HuH-7.5 (cell line): Measurements from ENCODE around the gene NIT1.
A peak's percentile ranks its signal among the peaks of the same experiment; 100 is the strongest.

Source experiments
- DNase-seq: peaks from one replicate; pipeline ENCODE4 v3.0.0; 2011; ENCODE audit warnings: low spot score

The NIT1 gene

DNA sequence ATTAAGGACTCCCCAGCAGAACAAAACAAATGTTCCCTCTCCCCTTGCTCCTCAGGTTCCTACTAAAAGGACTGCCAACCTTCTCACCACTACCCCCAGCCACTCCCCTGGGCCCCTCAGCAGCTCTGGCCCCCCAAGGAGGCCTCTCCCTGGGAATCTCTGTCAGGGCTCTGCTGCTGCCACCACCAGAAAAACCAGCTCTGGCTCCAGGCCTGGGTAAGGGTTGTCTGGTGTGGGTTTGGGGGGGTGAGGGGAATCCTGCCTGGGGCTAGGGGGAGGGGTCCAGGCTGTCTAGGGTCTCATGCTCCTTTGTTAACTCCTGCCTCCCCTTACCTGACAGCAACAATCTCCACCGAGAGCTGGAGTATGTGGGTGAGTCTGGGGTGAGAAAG, 33.3 kb upstream of the NIT1 start:
- DNase-seq, result no peak

DNA sequence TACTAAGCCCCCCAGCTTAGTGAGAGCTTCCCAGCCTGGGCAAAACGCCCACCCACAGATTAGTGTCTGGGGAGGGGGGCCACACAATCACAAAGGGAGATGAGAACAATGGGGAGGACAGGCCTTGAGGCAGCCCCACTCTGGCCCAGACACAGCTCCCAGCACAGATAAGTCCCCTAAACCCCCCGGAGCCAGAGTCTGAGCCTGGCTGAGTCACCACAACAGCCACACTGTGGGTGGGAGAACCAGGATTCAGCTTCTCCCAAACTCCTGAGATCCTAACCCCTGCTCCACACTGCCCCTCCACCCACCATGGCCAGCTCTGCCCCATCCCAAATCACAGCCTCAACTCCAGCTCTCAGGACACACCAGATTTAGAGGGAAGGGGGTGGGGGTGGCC, 32.7 kb upstream of the NIT1 start:
- DNase-seq, result no peak

DNA sequence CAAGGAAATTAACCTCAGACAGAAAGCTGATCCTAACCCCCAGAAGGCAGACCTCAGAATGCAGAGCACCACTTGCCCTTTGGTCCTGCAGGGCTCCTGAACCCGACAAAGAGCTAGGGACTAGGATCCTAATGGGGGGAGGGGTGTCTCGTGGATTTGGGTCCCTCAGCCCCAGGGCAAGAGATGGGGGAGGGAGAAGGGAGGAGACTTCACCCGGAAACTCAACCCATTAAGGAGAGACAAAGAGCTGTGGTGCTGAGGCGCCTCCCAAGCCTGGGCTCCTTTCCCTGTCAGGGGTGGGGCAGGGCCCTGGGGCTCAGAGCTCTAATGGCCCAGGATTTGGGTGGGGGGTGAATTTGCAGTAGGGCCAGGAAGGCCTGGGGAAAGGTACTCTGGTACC, 31.4 kb upstream of the NIT1 start:
- no peak for DNase-seq

DNA sequence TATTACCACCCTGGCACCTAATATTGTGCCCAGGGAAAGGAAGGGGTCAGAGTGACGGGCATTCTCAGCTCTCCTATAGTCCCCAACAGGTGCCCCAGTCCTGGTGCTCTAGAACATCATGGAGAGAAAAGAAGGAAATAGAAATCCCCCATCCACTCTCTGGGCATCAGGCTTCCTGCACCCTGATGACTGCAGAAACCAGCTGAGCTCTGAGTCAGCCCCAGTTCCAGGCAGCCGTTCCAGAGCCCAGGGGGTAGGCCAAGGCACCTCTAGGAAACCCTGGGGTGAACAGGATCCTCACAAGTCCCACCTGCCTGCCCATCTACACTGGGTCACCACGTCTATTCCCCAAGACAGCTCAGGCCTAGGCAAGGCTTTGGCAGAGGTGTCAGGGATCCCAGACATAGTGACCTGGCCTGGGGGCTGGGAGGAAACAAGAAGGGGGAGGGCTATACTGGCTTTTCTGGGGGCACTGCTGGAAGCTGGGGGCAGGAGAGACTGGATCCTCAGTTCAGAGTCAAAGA, 29.3 kb upstream of the NIT1 start:
- DNase-seq, result no peak

DNA sequence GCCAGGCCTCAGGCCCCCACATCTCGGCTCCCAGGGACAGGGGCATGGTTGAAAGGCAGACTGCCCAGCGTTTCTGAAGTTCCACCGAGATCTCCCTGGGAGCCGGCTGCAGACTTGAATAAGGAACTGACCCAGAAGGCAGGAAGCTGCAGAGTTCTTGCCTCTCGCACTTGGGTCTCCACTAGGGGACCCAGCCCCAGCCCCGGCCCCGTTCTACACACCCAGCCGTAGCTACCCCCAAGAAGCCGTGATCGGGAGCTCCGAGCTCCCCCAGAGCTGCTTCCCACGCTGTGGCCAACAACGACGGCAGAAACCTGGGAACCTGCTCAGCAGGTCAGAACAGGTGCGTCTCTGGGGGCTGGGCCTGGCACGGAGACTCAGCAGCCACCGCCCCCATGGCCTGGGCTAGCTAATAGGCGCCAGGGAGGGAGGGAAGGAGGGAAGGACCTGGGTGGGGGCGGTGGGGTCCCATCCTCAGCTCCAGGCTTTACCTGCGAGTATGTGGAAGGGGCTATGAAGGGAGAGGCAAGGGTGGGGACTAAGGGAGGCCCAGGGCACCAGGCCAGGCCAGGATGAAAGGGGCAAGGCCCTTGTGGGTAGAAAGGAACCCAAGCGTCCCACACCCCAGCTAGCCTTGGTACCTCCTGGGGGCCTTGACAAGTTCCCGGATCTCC, 28.5 kb upstream of the NIT1 start, which contains the start of gene NECTIN4:
TSS of gene NECTIN4 (minus strand) at position 308 of the 674 bp plus-strand sequence. CDS start at position 46, 262 bp downstream.
- DNase-seq, result no peak

DNA sequence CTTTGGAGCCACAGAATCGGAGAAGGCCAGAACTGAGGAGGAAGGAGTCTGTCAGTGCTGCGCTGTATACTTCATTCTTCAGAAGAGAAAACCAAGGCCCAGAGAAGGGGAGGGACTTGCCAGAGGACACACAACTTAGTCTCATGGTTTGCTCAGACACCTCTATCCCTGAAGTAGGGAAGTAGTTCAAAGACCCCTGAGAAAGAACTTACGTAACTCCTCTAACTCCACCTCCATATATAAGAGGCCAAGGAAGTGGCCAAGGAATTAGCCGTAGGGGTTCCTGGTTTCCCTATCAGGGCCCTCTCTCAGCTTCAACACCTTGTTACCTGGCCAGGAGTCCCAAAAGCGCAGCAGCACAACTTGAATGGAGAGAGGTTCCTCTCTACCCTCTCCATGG, 28.0 kb upstream of the NIT1 start:
- no peak for DNase-seq

DNA sequence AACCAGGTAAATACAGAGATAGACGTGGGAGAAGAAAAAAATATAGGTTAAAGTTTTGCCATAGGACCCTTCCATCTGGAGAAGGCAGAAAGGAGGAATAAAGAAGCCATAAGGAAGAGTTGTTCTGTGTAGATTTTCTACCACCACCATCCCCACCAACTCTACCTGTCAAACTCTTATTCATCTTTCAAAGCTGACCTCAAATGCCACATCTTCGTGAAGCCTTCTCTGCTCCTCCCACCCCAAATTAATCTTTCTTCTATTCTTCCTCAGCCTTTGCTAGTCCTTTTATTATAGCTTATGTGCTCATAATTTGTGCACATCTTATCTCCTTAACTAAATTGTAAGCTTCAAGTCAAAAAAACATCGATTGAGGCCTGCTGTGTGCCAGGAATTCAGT, 27.3 kb upstream of the NIT1 start:
- no peak for DNase-seq

DNA sequence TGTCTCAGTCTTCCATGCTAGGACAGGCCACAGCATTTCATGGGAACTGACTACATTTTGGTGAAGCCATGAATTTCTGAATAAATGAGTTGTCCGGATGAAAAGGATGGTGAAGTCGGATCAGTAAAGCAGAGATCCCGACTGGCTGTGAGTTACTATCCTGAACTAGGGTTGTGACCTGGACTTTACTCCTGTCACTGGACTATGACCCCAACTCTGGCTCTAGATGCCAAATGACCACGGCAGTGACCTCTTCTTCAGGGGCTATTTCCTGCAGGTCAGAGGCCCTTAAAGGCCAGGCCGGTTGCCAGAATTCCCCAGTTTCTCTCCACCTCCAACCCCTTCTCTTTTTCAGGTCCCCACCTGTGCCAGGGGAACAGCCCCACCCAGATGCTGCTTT, 26.8 kb upstream of the NIT1 start:
- no peak for DNase-seq

DNA sequence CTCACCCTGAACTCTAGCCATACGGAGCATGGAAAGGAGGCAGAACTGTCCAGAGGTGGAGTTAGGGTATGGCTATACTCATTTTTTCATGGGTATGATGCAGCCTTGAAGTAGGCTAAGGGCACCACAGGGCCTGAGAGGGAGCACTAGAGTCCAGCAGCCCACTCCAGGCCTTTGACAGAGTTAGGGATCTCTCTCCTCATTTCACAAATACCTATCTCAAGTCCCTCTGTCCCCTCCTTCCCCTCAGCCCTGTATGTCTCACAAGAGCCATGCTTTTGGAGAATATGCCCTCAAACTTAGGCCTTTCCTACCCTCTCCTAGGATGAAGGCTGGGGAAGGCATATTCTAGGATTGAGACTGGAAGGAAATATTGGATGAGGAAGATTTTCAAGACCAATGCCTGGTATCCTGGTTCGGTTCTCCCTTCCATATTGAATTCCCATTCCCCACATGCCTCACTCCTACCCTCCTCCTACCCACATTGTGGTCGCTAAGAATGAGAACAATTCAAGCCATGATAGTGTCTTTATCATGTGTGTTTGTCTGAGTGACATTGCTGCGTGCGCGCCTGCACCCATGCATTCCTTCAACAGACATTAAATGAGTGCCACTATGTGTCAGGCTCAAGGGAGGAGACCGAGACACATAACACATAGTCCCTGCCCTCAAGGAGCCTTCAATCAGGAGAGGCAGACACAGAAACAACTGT, 26.0 kb upstream of the NIT1 start:
- no peak for DNase-seq

DNA sequence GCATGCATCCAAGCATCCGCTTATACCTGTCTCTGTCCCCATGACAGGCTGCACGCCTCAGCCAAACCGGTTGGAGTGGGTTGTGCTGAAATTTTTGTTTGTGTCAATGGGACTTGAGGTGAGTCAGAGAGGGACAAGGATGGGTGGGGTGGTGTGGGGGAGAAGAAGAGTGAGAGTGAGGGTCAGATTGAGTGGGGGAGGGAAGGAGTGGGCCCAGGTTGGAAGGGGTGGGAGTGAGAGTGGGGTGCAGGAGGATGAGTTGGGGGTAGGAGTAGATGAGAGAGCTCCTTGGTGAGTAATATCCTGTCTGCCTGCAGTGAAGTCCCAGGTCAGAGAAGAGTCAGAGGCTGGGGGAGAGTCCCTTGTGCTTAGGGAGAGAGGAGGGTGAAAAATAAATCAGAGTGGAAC, 25.3 kb upstream of the NIT1 start:
- no peak for DNase-seq

DNA sequence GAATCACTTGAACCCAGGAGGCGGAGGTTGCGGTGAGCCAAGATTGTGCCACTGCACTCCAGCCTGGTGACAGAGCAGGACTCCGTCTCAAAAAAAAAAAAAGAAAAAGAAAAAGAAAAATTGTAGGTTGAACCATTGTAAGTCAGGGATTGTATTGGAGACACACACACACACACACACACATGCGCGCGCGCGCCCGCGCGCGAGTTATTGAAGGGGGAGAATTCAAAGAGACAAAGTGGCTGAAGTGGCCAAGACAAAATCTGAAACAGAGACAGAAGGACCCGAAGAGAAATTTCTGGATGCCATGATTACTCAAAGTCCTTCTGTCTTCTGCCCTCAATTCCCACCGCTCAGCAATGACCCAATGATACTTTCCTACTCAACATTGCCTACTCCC, 23.4 kb upstream of the NIT1 start:
- DNase-seq, result no peak

DNA sequence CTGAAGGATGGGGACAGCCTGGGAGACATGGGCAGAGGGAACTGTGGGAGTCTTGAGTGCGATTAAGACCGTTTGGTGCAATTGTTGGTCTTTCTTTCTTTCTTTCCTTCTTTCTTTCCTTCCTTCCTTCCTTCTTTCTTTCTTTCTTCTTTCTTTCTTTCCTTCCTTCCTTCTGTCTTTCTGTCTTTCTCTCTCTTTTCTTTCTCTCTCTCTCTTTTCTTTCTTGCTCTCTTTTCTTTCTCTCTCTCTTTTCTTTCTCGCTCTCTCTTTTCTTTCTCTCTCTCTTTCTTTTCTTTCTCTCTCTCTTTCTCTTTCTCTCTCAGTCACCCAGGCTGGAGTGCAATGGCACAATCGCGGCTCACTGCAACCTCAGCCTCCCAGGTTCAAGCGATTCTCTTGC, 22.7 kb upstream of the NIT1 start:
- DNase-seq, result no peak

DNA sequence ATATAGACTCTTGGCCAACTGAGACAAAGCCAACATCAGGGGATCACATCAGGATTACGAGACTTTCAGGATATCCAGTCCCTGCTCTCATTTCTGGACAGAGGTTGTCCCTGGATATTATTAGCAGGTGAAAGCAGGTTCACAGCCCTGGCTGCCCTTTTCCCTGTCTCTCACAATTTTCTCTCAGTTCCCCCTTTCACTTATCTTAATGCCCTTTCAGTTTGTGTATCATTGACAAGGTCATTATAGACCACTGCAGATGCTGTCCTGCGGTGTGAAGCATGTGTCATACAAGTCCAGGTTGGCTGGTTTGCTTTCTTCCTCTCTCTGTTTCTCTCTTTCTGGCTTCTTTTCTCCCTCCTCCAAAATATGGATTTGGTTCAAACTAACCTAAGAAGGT, 21.9 kb upstream of the NIT1 start:
- DNase-seq, result no peak

DNA sequence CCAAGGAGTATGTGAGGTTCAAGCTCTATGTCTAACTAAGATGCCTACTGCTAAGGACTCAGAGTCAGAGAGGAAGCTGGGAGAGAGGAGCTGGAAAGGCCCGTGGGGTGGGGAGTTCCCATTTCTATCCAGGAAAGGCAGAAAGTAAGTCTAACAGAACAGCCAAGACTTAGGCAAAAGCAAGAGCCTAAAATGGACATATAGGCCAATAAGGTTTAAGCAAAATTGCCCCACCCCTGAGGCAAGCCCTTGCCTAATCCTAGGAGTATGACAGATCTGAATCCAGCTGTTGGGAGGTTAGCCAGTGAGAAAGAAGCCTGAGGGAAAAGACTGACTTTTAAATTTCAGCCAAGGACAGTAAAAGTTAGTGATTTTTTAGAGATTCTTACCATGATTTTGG, 21.4 kb upstream of the NIT1 start:
- DNase-seq, result no peak

DNA sequence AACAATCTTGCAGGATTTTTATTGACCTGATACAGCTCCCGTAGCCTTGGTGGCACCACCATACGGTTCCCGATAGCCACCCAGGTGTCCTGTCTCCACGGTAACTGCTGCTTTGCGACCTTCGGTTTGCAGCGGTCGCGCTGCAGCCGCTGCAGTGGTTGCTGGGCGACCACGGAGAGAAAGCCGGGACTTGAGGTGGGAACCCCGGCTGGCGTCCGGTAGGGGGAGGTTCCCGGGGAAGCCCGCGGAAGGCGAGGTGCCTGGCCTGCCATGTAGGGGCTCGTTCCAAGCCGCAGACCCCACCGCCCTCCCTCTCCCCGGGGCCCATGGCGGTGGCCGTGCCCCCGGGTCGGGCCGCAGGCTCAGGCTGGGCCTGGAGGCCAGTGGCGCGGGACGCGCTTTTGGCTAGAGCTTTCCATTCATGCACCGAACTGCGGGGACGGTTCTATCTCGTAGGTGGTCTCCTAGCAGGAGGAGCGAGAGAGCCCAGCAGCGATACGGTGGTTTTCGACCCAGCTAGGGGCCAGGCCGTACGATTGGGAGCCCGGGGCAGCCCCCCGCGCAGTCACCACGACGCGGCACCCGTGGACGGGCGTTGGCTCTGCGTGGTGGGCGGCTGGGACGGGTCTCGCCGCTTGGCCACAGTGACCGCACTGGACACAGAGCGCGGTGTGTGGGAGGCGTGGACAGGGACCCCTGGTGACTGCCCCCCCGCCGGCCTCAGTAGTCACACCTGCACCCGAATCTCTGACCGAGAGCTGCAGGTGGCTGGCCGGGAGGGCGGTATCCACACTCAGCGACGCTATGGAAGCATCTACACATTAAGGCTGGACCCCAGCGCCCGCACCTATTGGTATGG, 19.5 kb upstream of the NIT1 start, which contains the start of gene KLHDC9:
TSS of gene KLHDC9 (plus strand) at position 152 of the 859 bp plus-strand sequence. CDS start at position 327, 175 bp downstream.
- DNase-seq, result peak; percentile 88

DNA sequence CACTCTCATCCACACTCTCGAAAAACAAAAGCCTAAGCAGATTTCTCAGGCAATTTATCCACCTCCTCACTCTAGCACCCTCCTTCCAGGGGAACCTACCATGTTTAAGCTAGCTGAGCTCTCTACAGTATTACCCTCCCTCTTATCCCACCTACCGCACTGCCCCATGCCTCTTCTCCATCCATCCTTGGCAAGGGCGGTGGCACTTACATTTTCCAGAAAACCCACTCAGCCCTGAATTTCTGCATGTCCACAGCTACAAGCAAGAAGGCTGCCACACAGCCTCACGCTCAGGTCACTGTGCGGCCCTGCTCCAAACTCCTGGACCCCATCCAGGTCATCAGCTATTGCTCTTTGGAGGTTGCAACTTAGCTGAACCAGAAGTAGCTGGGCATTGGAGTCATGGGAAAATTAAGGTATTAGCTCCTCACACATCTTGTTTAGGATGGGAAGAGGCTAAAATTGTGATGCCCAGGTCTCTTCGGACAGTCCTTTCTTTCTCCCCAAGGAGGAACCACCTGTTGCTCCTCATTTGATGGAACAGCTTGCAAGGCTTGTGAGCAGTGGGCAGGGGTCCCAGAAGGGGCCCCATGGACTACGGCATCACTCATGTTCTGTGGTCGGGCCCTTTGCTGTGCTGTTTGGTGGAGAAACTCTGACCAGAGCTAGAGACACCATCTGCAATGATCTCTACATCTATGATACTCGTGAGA, 18.7 kb upstream of the NIT1 start:
- DNase-seq, result no peak

DNA sequence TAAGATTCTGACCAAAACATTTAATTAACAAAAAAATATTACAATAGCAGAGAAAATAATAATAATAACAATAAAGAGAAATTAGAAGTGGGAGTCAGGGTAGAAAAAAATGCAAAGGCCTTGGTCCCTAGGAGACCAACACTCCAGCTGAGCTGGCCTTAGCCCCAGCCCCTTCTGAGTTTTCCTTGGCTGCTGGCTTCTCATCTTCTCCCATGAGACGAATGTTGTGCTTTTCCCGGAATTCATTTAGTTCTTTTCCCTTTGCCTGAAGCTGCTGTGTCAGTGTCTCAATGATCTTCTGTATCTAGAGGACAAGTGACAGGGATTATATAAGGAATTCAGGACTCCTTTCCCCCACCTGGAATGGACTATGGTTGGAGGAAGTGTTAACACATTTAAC, 17.3 kb upstream of the NIT1 start:
- no peak for DNase-seq

DNA sequence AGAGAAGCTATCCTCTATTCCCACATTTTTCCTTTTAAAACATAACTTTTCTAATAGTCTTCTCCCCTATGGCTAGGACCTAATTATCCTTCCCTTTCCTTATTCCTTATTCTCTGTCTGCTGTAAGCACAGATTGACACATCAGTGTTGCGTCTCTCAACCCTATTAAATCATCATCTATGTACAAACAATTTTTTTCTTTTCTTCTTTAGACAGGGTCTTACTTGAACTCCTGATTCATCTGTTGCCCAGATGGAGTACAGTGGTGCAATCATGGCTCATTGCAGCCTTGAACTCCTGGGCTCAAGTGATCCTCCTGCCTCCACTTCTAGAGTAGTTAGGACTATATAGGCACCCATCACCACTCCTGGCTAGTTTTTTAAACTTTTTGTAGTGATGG, 11.5 kb upstream of the NIT1 start:
- DNase-seq, result no peak

DNA sequence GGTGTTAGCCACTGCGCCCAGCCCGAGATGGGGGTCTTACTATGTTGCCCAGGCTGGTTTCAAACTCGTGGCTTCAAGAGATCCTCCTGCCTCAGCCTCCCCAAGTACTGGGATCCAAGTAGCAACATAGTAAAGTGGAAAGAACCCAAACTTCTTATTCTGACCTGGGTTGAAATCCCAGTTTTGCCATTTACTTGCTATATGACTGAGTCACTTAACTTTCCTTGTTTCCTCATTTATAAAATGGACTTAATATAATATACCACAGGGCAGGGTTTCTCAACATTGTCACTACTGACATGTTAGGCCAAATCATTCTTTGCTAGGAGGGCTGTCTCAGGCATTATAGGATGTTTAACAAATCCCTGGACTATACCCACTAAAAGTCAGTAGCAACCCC, 6.8 kb upstream of the NIT1 start:
- DNase-seq, result no peak

DNA sequence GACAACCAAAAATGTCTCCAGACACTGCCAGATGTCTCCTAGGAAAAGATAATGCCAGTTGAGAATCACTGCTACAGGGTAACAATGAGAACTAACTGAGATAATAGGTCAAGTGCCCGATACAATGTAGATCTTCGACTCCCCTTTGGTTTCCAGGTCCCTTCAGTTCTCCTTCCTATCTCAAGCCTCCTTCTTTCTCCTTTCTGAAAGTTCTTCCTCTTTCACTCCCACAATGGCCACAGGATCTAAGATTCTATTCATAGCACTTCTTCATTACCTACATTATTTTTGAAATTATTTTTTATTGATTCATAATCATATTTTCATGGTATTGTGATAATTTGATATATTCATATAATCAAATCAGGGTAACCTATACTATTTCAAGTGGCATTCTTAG, 6.4 kb upstream of the NIT1 start:
- no peak for DNase-seq

DNA sequence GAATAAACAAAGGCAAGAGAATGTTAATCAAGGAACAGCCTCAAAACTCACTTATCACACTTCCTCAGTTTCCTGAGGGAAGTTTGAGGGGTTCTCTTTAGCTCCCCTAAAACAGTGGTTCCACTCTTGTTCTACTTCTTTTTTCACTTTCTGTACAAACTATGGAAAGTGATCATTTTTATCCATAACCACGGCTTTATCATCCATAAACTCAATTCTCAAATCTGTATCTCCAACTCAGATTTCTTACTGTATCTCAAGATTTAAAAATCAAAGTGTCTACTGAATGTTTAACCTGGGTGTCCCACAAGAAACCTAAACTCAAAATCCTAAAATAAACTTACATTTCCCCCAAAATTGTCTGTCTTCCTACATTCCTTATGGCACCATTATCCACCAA, 4.0 kb upstream of the NIT1 start:
- DNase-seq, result no peak

DNA sequence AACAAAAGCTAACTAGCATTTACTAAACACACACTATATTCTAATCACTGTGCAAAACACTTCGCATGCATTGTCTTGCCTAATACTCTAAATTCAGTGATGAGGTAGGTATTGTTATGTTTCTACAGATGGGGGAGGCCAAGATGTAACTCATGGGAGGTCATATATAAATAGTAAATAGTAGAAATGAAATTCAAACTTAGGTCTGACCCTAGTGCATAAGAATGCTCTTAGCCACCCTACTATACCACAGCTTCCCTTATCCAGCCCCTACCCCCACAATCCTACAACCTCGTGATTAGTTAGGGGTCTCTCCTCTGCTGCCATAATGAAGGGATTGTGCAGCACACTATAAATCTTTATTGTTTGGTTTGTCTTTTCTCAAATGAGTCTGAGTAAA, 3.3 kb upstream of the NIT1 start:
- DNase-seq, result no peak
